GM23248 (cell line): ENCODE results near the gene MACROD2. TPM values are rescaled to one million over a fixed set of nuclear protein-coding genes. Genes with fewer than 3 reads are reported as not detected.

ENCODE experiments used
- DNase-seq: peaks from one replicate; pipeline ENCODE4 v3.0.0-alpha.2; 2015
- H2AFZ ChIP-seq: fragments of 200-600 bp; sonication (generic); 2 replicates; pipeline ENCODE4 v1.6.1; 2016; ENCODE audit warnings: antibody characterized with exemption
- H3F3A ChIP-seq: fragments of 200-600 bp; sonication (generic); 2 replicates; pipeline ENCODE4 v1.6.1; 2016; ENCODE audit warnings: mild to moderate bottlenecking, antibody characterized with exemption, mixed run types; ENCODE audit not compliant: insufficient read depth
- H3K27ac ChIP-seq: fragments of 200-600 bp; sonication (generic); 2 replicates; pipeline ENCODE4 v1.5.1; 2016; ENCODE audit warnings: mild to moderate bottlenecking
- H3K27me3 ChIP-seq: fragments of 200-600 bp; sonication (generic); replicated peaks from 2 replicates; pipeline ENCODE4 v1.6.1; 2016; ENCODE audit warnings: mild to moderate bottlenecking; ENCODE audit not compliant: insufficient read depth
- H3K36me3 ChIP-seq: fragments of 200-600 bp; sonication (generic); 2 replicates; pipeline ENCODE4 v1.6.1; 2016; ENCODE audit warnings: low read depth, mild to moderate bottlenecking
- H3K4me1 ChIP-seq: fragments of 200-600 bp; sonication (generic); 2 replicates; pipeline ENCODE4 v1.6.1; 2016; ENCODE audit warnings: mild to moderate bottlenecking; ENCODE audit not compliant: insufficient read depth
- H3K4me2 ChIP-seq: fragments of 200-600 bp; sonication (generic); one replicate; pipeline ENCODE4 v1.6.1; 2016; ENCODE audit warnings: mild to moderate bottlenecking; ENCODE audit not compliant: unreplicated experiment
- H3K4me3 ChIP-seq: fragments of 200-600 bp; sonication (generic); 2 replicates; pipeline ENCODE4 v1.5.1; 2016; ENCODE audit warnings: mild to moderate bottlenecking
- H3K79me2 ChIP-seq: fragments of 200-600 bp; sonication (generic); 2 replicates; pipeline ENCODE4 v1.6.1; 2016; ENCODE audit warnings: mild to moderate bottlenecking; ENCODE audit not compliant: insufficient read depth
- H3K9ac ChIP-seq: fragments of 200-600 bp; sonication (generic); 2 replicates; pipeline ENCODE4 v1.6.1; 2016; ENCODE audit warnings: mild to moderate bottlenecking
- H3K9me2 ChIP-seq: fragments of 200-600 bp; sonication (generic); 2 replicates; pipeline ENCODE4 v1.6.1; 2016; ENCODE audit warnings: mixed run types, mild to moderate bottlenecking, moderate library complexity; ENCODE audit not compliant: insufficient read depth
- H3K9me3 ChIP-seq: fragments of 200-600 bp; sonication (generic); one replicate; pipeline ENCODE4 v1.6.1; 2017; ENCODE audit warnings: low read depth
- H4K20me1 ChIP-seq: fragments of 200-600 bp; sonication (generic); 2 replicates; pipeline ENCODE4 v1.6.0; 2016; ENCODE audit not compliant: insufficient read depth
- EZH2 ChIP-seq: fragments of 200-600 bp; sonication (generic); IDR thresholded peaks from 2 replicates; pipeline ENCODE4 v1.6.1; 2018; ENCODE audit warnings: antibody characterized with exemption, mild to moderate bottlenecking; ENCODE audit not compliant: insufficient read depth, poor library complexity, severe bottlenecking
- EZH2phosphoT487 ChIP-seq: fragments of 200-600 bp; sonication (generic); IDR thresholded peaks from 2 replicates; pipeline ENCODE4 v1.6.1; 2018; ENCODE audit warnings: antibody characterized with exemption, moderate library complexity, mild to moderate bottlenecking, low read depth; ENCODE audit not compliant: insufficient read depth
- WGBS, 2 experiments: methylation state at CpG; one replicate each; pipeline ENCODE4 v1.1.6; 2015 to 2017; ENCODE audit warnings: low lambda C conversion rate in 2 of 2, low coverage in 1 of 2; ENCODE audit errors: missing lambda C conversion rate in 2 of 2; 5-methylcytosine and 5-hydroxymethylcytosine counted together
- in situ Hi-C: fragments of 300-500 bp; cut with MboI; formaldehyde crosslinking; loops from 2 replicates; pipeline ENCODE4 v1.15.0; 2020
- polyA plus RNA-seq: library from polyadenylated mRNA; unstranded; fragments of >200 nt; fragmentation: Nextera tagmentation; extraction: Ambion mirVana; gene quantifications from 2 replicates; pipeline ENCODE4 v1.2.1, GENCODE V29; 2016
- total RNA-seq: library from RNA; depleted of rRNA; stranded (reverse); fragments of >200 nt; shearing (Covaris generic); gene quantifications from 2 replicates; pipeline ENCODE4 v1.2.3, GENCODE V29; 2014

Gene MACROD2
- total and polyA plus RNA-seq, 2 experiments from 2014 or later = 1.1 to 3.1 TPM

- no peak overlapping the region for H3K27ac ChIP-seq
- no peaks in the 10 kb centered on the region for H3K27me3 ChIP-seq
- 30 to 53% methylated on average over 2 of the region's 2 CpGs for WGBS, 2 experiments
- H3K79me2 ChIP-seq = no peaks in the 10 kb centered on the region
- H4K20me1 ChIP-seq = no peaks in the 10 kb centered on the region
- H3K9me2 ChIP-seq = no peaks in the 10 kb centered on the region
- H2AFZ ChIP-seq = no peak overlapping the region
- no peak overlapping the region for H3K4me3 ChIP-seq
- TF ChIP-seq EZH2 (no peak), EZH2phosphoT487 (no peak)
- no peak for DNase-seq
- H3K4me2 ChIP-seq = no peak overlapping the region
- no peaks in the 10 kb centered on the region for H3K9me3 ChIP-seq
- no peaks in the 10 kb centered on the region for H3F3A ChIP-seq
- no peaks in the 10 kb centered on the region for H3K36me3 ChIP-seq
- no peak overlapping the region for H3K9ac ChIP-seq
- in situ Hi-C loops = no loop called here
- H3K4me1 ChIP-seq = no peaks in the 10 kb centered on the region
Measured at GRCh38 chr20:16059841-16060240, 2064.5 kb downstream of the MACROD2 start.

- Histone ChIP-seq H3K4me2 (no peak overlapping the region), H3F3A (no peaks in the 10 kb centered on the region), H3K4me3 (no peak overlapping the region), H3K9ac (no peak overlapping the region), H3K79me2 (no peaks in the 10 kb centered on the region), H3K36me3 (no peaks in the 10 kb centered on the region), H3K27ac (no peak overlapping the region), H2AFZ (no peak overlapping the region), H3K9me3 (no peaks in the 10 kb centered on the region), H4K20me1 (no peaks in the 10 kb centered on the region), H3K27me3 (no peaks in the 10 kb centered on the region), H3K4me1 (no peaks in the 10 kb centered on the region), H3K9me2 (no peaks in the 10 kb centered on the region)
- TF ChIP-seq EZH2phosphoT487 (no peak), EZH2 (no peak)
- 37 to 42% methylated on average over 7 of the region's 7 CpGs for WGBS, 2 experiments
- in situ Hi-C loops = no loop called here
- no peak for DNase-seq
Measured at GRCh38 chr20:16061351-16061750, 2066.0 kb downstream of the MACROD2 start.

GRCh38 chr20:16062661-16063581 is 2067.6 kb downstream of the MACROD2 start:
- no peak overlapping the region for H3K9ac ChIP-seq
- H3K4me1 ChIP-seq = no peaks in the 10 kb centered on the region
- in situ Hi-C loops = no loop called here
- no peaks in the 10 kb centered on the region for H3K79me2 ChIP-seq
- no peak overlapping the region for H3K4me3 ChIP-seq
- TF ChIP-seq EZH2 = no peak
- TF ChIP-seq EZH2phosphoT487 = no peak
- H3K4me2 ChIP-seq = no peak overlapping the region
- no peak overlapping the region for H3K27ac ChIP-seq
- H3K36me3 ChIP-seq = no peaks in the 10 kb centered on the region
- no peaks in the 10 kb centered on the region for H3K27me3 ChIP-seq
- no peak overlapping the region for H2AFZ ChIP-seq
- no peaks in the 10 kb centered on the region for H3K9me3 ChIP-seq
- DNase-seq = no peak
- no peaks in the 10 kb centered on the region for H3K9me2 ChIP-seq
- no peaks in the 10 kb centered on the region for H3F3A ChIP-seq
- no peaks in the 10 kb centered on the region for H4K20me1 ChIP-seq
- WGBS, 2 experiments = 42% methylated on average over 10 of the region's 10 CpGs

GRCh38 chr20:16063881-16064280 is 2068.6 kb downstream of the MACROD2 start:
- Histone ChIP-seq H3K36me3 (no peaks in the 10 kb centered on the region), H3K27ac (no peak overlapping the region), H3K4me1 (no peaks in the 10 kb centered on the region), H3K9me2 (no peaks in the 10 kb centered on the region), H2AFZ (no peak overlapping the region), H3F3A (no peaks in the 10 kb centered on the region), H3K9ac (no peak overlapping the region), H3K27me3 (no peaks in the 10 kb centered on the region), H4K20me1 (no peaks in the 10 kb centered on the region), H3K4me2 (no peak overlapping the region), H3K9me3 (no peaks in the 10 kb centered on the region), H3K79me2 (no peaks in the 10 kb centered on the region), H3K4me3 (no peak overlapping the region)
- no peak for TF ChIP-seq EZH2phosphoT487
- TF ChIP-seq EZH2 = no peak
- DNase-seq = no peak
- in situ Hi-C loops = no loop called here
- WGBS, 2 experiments = 54% methylated on average over 2 of the region's 2 CpGs
